GM18505 (cell line): ENCODE results near the gene ZNF536.
"Not testable (repeated sequence)": the region's sequence is repeated elsewhere in the genome, so short reads cannot be mapped to it uniquely, and the experiment has no call there.

Source experiments
- ATAC-seq: cut with Tn5 transposase; IDR thresholded peaks from one replicate; pipeline ENCODE4 v1.9.1; 2021; ENCODE audit not compliant: unreplicated experiment
- POLR2A ChIP-seq: IDR thresholded peaks from 4 replicates; pipeline ENCODE4 v1.6.1; 2011; ENCODE audit warnings: borderline replicate concordance; ENCODE audit not compliant: insufficient read depth, insufficient read length; ENCODE audit errors: extremely low read depth

The ZNF536 gene

GRCh38 chr19:30393046-30393445 is 20.9 kb downstream of the ZNF536 start:
- no peak for TF ChIP-seq POLR2A
- ATAC-seq: no peak

GRCh38 chr19:30393729-30394480 is 21.7 kb downstream of the ZNF536 start:
- no peak for ATAC-seq
- no peak for TF ChIP-seq POLR2A

GRCh38 chr19:30394481-30395151 is 22.4 kb downstream of the ZNF536 start:
- ATAC-seq: no peak
- no peak for TF ChIP-seq POLR2A

- TF ChIP-seq POLR2A: no peak
- ATAC-seq: no peak
Measured at GRCh38 chr19:30395283-30395682, 23.1 kb downstream of the ZNF536 start.

- not testable (repeated sequence) for ATAC-seq
Measured at GRCh38 chr19:30398539-30398938, 26.4 kb downstream of the ZNF536 start.

- ATAC-seq: no peak
- no peak for TF ChIP-seq POLR2A
Measured at GRCh38 chr19:30401956-30402355, 29.8 kb downstream of the ZNF536 start.

GRCh38 chr19:30402436-30403202 is 30.4 kb downstream of the ZNF536 start:
- TF ChIP-seq POLR2A: no peak
- no peak for ATAC-seq

GRCh38 chr19:30403203-30403985 is 31.2 kb downstream of the ZNF536 start:
- TF ChIP-seq POLR2A: no peak
- ATAC-seq: no peak

GRCh38 chr19:30406220-30407067 is 34.3 kb downstream of the ZNF536 start:
- no peak for ATAC-seq
- TF ChIP-seq POLR2A: no peak

- ATAC-seq: no peak
- no peak for TF ChIP-seq POLR2A
Measured at GRCh38 chr19:30407068-30407709, 35.0 kb downstream of the ZNF536 start.

GRCh38 chr19:30408734-30409301 is 36.6 kb downstream of the ZNF536 start:
- ATAC-seq: no peak
- no peak for TF ChIP-seq POLR2A
